GM21381 (cell line): ENCODE measurements around the gene MYO3B.

Experiments
- ATAC-seq: cut with Tn5 transposase; IDR thresholded peaks from one replicate; pipeline ENCODE4 v1.9.1; 2021; ENCODE audit warnings: mild to moderate bottlenecking, moderate library complexity; ENCODE audit not compliant: unreplicated experiment

The MYO3B gene

DNA sequence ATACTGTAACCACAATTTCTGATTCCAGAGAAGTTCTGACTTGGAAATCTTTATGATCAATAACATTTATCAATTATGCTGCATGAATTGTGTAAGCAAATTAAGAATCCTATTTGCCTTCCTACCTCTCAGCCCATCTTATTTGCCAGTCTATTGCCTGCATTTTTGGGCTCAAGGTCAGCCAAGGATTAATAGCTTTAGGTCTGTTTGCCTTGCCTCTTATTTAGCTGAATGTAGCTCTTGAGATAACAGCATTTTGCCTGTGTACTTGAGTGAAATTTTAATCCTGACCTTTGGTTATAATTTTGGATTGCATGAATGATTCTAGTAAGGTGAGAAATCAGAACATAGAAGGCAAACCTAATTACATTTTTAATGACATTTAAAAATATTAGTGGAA, 51.2 kb downstream of the MYO3B start:
- ATAC-seq: no peak

DNA sequence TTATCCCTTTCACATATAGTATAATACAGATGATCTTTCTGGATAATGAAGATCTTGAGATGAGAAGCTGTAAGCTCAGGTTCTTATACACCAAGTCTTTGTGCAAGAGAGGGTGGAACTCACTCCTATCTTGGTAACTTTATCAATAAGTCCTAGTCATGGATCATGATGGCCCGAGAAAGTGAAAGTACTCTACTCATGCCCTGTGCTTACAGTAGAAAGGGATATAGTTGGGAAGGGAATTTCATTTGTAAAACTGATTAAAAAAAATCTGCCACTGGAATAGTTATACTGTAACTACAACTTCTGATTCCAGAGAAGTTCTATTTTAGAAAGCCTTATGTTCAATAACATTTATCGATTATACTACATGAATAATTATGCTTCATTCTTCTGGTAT, 51.8 kb downstream of the MYO3B start:
- ATAC-seq: no peak

DNA sequence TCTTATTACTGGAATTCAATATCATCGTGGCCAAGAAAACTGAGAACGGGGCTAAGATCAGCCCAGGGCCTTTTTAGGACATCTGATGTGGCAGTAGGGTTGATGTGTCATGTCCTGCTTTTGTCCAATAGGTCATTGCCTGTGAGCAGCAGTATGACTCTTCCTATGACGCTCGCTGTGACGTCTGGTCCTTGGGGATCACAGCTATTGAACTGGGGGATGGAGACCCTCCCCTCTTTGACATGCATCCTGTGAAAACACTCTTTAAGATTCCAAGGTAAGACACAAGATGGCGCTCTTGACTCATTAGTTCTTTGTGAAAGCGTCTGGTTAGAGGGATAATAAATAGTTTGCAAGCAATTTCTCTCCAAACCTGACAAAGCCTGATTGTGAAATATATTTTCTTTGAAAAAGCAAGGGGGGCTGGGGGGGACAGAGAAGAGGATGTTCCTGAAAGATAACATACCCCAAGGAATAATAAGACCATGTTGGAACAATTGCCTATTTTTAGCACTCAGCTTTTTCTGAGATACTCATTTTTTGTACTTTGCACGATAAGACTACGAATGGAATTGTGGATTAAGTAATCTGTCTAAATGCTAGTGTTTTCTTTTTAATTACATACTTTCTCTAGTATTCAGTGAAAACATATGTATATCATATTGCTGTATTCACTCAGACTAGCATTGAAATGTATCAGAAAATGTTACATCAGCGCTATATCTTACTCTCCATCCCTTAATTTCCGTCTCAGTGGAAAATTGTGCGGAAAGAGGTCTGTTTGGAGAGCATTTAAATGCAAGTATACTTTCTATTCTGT, 58.1 kb downstream of the MYO3B start:
- ATAC-seq: no peak

DNA sequence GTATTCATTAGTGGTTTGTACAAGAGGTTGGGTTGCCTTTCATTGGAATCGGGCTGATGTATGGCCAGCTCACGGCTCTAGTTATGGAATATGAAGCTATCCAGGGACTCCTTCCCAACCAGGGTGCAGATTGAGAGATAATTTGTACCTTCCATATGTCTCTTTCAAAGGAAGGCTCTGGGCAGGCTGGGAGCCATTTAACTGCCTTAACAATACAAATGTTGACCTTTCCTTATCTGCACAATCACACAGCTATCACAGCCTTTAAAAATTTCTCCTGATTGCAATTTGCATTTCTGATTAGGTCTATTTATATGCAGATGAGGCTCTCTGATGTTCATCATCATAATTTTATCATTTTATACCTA, 58.7 kb downstream of the MYO3B start:
- no peak for ATAC-seq

DNA sequence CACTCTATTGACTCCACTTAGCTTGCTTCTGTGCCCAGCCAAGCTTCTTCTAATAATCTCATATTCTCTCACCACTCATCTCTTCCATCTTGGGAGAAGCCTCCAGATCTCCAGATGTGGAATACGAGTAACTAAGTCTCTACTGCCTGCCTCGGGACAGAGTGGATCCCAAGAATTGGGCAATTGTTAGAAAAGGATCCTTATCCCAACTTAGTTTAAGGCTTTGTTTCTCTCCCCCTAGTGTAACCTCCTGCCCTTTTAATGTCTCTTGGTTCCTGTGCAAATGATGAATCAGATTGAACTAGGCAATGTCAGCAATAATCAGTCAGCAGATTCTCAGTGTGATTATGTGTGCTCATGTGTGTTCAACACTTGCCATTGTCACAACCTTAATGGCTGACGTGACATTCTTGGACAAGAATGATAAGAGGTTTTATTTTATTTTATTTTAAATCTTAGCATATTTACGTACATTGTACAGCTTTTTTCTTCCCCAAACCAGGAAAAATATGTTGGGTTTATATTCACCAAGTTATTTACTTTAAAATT, 59.7 kb downstream of the MYO3B start:
- ATAC-seq: no peak

DNA sequence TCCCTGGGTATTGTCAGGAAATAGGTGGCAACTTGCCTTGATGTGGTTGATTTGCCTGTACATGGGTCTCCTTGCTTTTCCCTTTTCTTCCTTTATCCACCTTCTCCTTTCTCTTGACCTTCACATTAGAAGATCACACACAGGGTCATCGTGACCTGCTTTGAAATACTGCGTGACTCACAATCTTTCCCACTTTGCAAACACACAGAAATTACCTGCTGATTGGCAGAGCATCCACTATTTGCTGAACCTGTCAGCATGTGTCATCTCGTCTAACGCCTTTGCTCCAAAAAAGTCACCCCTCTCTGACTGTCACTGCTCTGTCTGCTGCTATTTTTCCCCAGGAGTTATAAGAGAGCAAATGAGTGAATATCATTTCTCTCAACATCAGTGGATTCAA, 60.8 kb downstream of the MYO3B start:
- ATAC-seq: no peak

DNA sequence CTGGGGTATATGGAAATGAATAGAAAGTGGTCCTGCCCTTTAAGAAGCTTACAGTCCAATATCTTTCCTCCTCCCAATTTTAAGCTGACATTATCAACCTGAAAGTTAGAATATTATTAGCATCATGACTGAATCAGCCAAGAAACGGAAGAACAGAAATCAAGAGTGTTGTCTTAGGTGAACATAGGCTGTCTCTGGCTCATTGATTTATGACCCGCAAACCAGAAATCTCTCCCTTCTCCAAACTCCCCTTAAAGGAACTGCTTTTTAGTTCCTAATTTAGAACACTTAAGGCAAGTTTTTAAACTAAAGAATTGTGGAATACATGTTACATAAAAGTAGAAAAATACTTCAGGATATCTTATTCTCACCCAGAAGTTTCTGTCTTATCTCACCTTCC, 62.7 kb downstream of the MYO3B start:
- ATAC-seq: no peak

DNA sequence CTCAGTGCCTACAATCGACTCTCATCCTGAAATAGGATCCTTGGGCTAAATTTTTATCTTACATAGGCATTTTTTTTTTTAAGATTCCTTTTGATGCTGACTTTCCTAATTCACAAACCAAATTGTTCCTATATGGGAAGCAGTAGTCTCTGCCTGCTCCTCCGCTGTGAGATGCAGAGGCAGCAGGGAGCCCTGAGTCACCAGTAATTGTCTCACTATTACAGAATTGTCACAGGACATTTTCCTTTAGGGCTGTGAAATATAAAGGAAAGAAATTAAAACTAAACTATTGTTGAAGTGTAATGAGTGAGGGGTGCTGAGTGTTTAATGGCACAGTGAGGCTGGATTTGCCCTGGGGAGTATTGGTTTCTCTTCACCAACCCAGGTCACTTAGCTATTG, 63.8 kb downstream of the MYO3B start:
- ATAC-seq: no peak

DNA sequence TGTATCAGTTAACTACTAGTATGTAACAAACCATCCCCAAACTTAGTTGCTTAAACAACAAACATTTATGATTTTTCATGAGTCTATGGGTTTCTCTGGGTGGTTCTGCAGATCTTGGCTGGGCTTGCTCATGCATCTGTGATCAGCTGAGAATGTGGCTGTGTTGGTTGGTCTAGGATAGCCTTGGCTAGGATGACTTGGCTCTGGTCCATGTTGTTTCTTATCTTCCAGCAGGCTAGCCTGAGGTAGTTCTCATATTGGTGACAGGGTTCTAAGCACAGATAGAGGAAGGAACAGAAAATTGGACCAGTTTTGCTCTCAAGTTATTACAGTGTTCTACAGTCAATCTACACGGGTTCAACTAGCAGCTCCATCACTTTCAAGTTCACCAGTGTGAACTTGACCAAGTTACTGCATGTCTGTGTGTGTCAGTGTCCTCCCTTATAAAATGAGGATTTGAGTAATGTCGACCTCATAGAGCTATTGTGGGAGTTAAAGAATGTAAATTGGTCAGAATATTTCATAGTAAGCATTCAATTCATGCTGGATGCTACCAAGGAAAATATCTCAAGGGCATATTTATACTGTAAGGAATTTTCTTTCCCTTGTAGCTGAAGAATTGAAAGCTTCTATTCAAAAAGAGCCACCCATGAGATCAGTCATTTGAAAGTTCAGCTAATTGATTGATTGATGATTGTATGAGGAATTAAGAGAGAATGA, 65.3 kb downstream of the MYO3B start:
- ATAC-seq: no peak

DNA sequence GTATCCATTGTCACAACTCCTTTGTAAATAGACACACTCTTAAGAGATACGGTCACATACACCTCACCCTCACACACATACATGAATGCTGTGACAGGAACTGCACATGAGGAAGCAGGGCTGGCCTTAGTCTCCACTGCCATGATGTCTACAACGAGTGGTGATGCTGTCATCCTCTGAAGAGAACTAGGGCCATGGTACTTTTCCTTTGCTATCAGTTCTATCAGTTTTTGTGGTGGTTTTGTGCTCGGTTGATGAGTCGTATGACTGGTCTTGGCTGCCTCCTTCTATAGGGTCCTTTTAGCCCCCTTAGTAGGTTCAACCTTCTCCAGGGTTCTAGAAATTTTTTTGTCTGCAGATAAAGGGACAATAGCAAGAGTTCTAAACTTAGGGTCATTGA, 66.0 kb downstream of the MYO3B start:
- ATAC-seq: no peak

DNA sequence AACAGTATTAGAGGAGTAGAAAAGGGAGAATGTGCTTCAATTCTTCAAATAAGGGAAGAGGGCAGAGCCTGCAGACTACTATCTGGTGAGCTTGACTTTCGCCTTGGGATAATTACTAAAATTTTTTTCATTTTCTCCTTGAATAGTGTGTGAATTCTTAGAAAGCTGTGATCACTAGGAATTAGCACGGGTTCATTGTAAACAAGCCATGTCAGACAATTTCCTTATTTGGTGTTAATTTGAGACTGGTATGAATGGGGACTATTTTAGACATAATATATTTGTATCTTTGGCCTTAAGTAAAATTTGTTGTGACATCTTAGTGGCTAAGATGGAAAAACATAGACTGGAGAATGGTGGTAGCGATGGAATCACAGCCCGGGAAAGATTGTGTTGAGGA, 66.6 kb downstream of the MYO3B start:
- no peak for ATAC-seq

DNA sequence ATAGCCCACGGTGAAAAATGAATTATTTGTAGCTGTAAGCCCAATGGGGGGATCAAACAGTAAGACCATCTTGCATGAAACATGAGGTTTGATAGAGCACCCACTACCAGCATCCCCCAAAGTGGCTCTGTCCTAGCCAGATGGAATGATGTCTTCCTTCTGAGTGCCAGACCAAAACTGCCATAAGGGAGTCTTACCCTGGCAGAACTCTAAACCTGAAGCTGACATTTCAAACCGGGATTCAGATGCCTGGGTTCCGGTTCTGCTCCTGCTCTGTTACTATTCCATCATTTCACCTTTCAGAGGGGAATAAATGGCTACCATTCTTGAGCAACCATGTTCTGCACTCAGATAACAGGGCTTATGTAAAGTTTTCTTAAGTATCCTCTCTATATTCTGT, 67.4 kb downstream of the MYO3B start:
- no peak for ATAC-seq

DNA sequence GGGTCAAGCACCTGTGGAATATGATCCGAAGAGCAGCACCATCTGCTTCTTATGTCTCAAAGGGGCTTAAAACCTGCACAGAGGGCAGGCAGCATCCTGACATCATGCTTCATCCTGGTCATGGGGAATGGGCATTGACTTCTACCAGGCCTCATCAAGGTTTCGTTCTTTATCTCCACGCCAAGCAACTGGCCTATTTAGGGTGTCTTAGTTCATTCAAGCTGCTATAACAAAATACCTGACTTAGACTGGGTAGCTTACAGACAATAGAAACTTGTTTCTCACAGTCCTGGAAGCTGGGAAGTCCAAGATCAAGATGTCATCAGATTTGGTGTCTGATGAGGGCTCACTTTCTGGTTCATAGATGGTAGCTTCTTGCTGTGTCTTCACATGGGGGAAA, 69.4 kb downstream of the MYO3B start:
- ATAC-seq: no peak

DNA sequence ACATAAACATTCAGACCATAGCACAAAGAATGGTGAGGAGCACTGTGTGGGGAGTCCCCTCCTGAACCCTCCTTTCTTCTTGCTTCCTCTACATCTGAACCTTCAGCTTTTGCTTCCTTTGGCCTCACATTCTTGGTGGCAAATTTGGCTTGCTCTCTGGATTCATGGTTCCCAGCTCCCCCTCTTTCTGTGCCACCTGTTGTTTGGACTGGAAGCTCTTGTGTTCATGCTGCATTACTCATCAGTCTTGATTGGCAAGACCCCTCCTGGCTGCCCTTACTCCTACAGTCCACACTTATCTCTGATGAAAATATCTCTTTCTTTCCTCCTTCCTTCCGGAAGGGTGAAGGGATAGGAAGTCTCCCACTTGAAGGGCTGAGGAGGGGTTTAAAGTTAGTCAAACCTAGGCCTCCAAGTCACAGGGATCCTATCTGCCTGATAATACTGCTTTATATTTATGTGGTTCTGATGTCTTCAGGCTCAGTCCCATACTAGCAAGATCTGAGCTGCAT, 70.0 kb downstream of the MYO3B start:
- no peak for ATAC-seq

DNA sequence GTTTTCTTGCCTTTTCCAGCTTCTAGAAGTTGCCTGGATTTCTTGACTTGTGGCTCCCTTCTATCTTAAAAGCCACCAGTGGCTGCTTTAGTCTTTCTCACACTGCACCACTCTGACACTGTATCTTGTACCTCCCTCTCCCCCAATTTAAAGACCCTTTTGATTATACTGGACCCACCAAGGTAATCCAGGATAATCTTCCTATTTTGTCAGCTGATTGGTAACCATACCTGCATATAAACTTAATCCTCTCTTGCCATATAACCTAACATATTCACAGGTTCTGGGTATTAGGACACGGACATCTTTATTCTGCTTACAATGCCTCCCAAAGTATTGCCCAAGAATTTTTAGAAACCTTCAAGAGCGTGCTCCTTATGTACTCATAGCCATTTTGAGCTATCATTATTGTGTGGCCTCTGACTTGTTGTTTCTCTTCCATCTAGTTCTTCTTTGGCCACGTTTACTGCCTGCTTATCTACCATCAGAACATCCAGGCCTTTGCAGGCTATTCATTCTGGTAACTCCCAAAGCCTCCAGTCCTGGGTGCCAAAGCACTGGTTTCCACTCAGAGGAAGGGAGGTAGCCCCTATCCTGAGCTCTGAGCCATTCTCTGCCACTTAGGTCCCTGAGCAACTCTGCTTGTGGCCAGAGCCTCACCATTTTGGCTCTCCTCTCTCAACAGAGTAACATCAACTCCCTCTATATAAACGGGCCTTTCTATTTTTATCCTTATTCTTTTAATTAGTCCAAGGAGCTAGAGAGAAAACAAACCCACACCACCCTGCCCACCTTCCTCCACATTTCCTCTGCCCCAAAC, 70.8 kb downstream of the MYO3B start:
- ATAC-seq: no peak

DNA sequence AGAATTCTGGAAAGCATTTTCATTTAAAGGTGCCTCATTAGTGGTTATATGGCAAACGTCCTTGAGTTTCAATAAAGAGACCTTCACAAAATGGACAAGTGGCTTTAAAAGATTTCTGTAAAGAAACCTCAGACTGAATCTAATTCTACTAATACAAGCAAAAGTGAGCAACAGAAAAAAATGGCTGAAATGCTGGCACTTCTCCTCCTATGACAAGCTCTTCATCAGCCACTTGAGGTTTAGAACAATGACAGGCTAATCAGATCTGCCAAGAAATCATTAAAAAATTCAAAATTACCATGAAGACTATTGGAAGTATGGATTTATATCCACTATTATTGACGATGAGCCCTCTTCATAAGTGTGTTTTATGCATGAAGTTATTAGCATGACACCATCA, 71.8 kb downstream of the MYO3B start:
- no peak for ATAC-seq

DNA sequence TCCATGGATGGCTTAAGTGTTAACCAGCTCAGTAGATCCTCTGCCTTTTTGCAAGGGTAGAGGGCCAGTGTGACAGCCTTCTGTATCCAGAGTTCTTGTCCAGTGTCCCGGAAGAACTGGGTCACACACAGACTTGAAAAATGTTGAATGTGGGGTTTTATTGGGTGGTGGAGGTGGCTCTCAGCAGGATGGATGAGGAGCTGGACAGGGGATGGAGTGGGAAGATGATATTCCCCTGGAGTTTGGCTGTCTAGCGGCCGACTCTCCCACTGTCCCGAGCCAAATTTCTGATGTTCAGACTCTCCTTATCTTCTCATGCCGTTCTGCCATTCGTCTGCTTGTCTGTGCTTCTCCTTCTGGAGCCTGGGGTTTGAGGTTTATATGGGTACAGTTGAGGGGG, 72.6 kb downstream of the MYO3B start:
- no peak for ATAC-seq

DNA sequence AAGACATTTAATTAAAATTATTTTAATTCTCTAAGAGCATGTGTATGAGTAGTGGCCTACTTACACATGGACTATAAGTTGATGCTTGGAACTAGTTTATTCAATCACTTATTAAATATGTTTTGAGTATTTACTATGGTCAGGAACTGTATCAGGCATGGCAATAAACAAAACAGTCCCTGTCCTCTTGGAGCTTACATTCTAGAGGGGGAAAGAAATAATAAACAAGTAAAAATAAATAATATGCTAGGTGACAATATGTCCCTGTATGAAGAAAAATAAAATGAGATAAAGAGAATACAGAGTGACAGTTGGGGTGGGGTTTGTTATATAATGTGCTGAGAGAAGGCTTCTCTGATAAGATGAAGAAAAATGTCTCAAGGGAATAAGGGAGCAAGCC, 74.5 kb downstream of the MYO3B start:
- no peak for ATAC-seq

DNA sequence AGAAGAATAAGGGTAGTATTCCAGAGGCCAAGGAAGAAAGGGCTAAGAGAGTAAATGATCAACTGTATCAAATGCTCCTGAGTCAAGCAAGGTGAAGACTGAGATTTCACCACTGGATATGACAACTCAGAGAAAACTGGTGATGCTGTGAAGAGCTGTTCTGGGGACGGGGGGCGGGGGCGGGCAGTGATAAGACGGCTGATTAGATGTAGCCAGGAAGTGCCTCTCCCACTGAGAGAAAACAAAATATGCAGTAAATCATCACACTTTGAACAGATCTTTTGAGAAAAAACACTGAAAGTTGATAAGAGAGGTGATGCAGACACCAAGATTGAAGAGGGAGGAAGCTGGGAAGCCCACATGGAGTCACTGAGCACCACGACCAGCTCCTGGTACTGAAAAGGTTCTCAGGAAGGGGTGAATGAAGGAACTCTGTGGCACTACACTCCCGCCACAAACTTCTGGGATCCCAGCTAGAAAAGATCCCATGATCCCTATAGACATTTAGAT, 75.8 kb downstream of the MYO3B start:
- no peak for ATAC-seq

DNA sequence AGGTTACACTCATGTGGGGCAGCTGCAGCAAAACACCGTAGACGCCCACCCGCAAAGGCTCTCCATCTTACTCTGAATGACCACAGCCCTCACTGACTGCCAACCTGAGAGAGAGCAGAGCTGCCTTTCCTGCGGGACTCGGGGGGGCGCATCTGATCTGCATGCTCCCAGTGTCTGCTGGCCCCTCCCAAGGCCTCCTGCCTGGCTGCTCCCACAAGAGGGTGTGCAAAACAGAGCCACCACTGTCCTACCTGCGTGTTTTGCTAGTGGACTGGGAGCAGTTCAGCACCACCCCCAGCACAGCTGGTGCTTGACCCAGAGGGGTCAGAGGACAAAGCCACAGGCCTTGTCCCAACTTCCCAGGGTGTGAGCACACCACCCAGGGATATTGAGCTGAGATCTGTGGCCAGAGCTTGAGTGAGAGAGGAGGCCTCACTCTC, 76.4 kb downstream of the MYO3B start:
- ATAC-seq: no peak

DNA sequence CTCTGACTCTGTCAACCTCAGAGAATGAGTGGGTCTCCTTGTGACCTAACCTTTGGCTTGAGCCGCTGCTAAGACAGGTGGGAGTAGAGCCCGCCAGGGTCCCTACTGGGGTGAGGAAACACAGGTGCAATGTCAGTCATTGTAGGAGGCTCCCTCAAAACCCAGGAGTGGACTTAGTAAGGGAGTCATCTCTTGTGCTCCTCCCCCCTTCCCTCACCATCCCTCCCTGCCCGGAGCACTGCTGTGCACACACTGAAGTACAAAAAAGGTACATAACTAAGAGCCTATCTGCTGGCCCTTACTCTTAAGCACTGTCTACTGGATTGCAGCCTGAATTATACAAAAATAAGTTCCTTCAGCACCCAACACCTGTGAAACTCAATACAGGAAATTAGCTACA, 77.2 kb downstream of the MYO3B start:
- no peak for ATAC-seq
